WTC11 (cell line): ENCODE measurements around the gene PPP6R3. TPM values are rescaled to one million over a fixed set of nuclear protein-coding genes. Genes with fewer than 3 reads are reported as not detected.
"Not testable (repeated sequence)": the region's sequence is repeated elsewhere in the genome, so short reads cannot be mapped to it uniquely, and the experiment has no call there.

Experiments
- ATAC-seq: fragments of 200-7000 bp; cut with Tn5 transposase; 2 replicates; pipeline ENCODE4 v1.10.0; 2021; ENCODE audit warnings: mild to moderate bottlenecking, moderate library complexity
- CTCF ChIA-PET: fragments of 300-600 bp; sonication (Branson Sonifier 250); formaldehyde crosslinking; loops from one replicate; lab custom pipeline; 2021; ENCODE audit warnings: antibody characterized with exemption; lab: Charles Lee
- POLR2A ChIA-PET: fragments of 350-600 bp; sonication (Branson Sonifier 250); formaldehyde crosslinking; loops from one replicate; lab custom pipeline; 2021; ENCODE audit warnings: antibody characterized with exemption; lab: Charles Lee
- DNase-seq: peaks from one replicate; pipeline ENCODE4 v3.0.0; 2021; ENCODE audit warnings: low spot score
- H3K27ac Mint-ChIP-seq: 2 replicates; pipeline ENCODE4 v1.8.0; 2021; ENCODE audit warnings: mixed read lengths
- H3K27me3 Mint-ChIP-seq: 2 replicates; pipeline ENCODE4 v1.8.0; 2021; ENCODE audit warnings: low read depth, mild to moderate bottlenecking, moderate library complexity, mixed read lengths
- H3K36me3 Mint-ChIP-seq: 2 replicates; pipeline ENCODE4 v1.8.0; 2021; ENCODE audit warnings: mixed read lengths
- H3K4me1 Mint-ChIP-seq: 2 replicates; pipeline ENCODE4 v1.8.0; 2022; ENCODE audit warnings: mixed read lengths
- H3K4me3 Mint-ChIP-seq: 2 replicates; pipeline ENCODE4 v1.8.0; 2021; ENCODE audit warnings: mild to moderate bottlenecking, moderate library complexity, mixed read lengths
- H3K9me3 Mint-ChIP-seq: 2 replicates; pipeline ENCODE4 v1.8.0; 2021; ENCODE audit warnings: mixed read lengths
- ATF1 ChIP-seq: sonication (generic); formaldehyde crosslinking; IDR thresholded peaks from 2 replicates; pipeline ENCODE4 v1.8.1; 2023; ENCODE audit warnings: mild to moderate bottlenecking, moderate library complexity, missing genetic modification reagents
- FOXK1 ChIP-seq: sonication (generic); formaldehyde crosslinking; IDR thresholded peaks from 2 replicates; pipeline ENCODE4 v1.8.0; 2022; ENCODE audit warnings: mild to moderate bottlenecking, moderate library complexity, missing genetic modification reagents
- GABPB1 ChIP-seq: sonication (generic); formaldehyde crosslinking; IDR thresholded peaks from 2 replicates; pipeline ENCODE4 v1.8.1; 2023; ENCODE audit warnings: mild to moderate bottlenecking, missing genetic modification reagents
- GTF2I ChIP-seq: fragments of 250-450 bp; sonication (Bioruptor Pico); conservative IDR thresholded peaks from 2 replicates; pipeline ENCODE4 v1.4.0; 2021; ENCODE audit warnings: mild to moderate bottlenecking
- NR3C1 ChIP-seq: sonication (generic); formaldehyde crosslinking; conservative IDR thresholded peaks from 2 replicates; pipeline ENCODE4 v1.8.1; 2023; ENCODE audit warnings: low read depth, mild to moderate bottlenecking, missing genetic modification reagents
- PRRX2 ChIP-seq: fragments of 250-450 bp; sonication (Bioruptor Pico); IDR thresholded peaks from 2 replicates; pipeline ENCODE4 v1.8.0; 2021; ENCODE audit warnings: mild to moderate bottlenecking
- SMAD4 ChIP-seq: sonication (generic); formaldehyde crosslinking; IDR thresholded peaks from 2 replicates; pipeline ENCODE4 v1.8.0; 2022; ENCODE audit warnings: mild to moderate bottlenecking, missing genetic modification reagents
- ZNF416 ChIP-seq: fragments of 250-450 bp; sonication (Bioruptor Pico); IDR thresholded peaks from 2 replicates; pipeline ENCODE4 v1.9.0; 2021; ENCODE audit warnings: mild to moderate bottlenecking, inconsistent platforms
- total RNA-seq: library from RNA; stranded (reverse); gene quantifications from 3 replicates; pipeline ENCODE4 v1.2.3, GENCODE V29; 2021
- TF ChIP-seq, protein P1 (sequence below): sonication (generic); formaldehyde crosslinking; IDR thresholded peaks from 2 replicates; pipeline ENCODE4 v1.8.0; 2022; ENCODE audit warnings: mild to moderate bottlenecking, missing genetic modification reagents
- TF ChIP-seq, protein P2 (sequence below): sonication (generic); formaldehyde crosslinking; IDR thresholded peaks from 2 replicates; pipeline ENCODE4 v1.8.1; 2023; ENCODE audit warnings: mild to moderate bottlenecking, missing genetic modification reagents, moderate library complexity
- TF ChIP-seq, protein P3 (sequence below): sonication (generic); formaldehyde crosslinking; IDR thresholded peaks from 2 replicates; pipeline ENCODE4 v1.8.1; 2022; ENCODE audit warnings: missing genetic modification reagents, borderline replicate concordance

Gene PPP6R3
- total RNA-seq, 1 experiment from 2014 or later: 138 TPM

DNA sequence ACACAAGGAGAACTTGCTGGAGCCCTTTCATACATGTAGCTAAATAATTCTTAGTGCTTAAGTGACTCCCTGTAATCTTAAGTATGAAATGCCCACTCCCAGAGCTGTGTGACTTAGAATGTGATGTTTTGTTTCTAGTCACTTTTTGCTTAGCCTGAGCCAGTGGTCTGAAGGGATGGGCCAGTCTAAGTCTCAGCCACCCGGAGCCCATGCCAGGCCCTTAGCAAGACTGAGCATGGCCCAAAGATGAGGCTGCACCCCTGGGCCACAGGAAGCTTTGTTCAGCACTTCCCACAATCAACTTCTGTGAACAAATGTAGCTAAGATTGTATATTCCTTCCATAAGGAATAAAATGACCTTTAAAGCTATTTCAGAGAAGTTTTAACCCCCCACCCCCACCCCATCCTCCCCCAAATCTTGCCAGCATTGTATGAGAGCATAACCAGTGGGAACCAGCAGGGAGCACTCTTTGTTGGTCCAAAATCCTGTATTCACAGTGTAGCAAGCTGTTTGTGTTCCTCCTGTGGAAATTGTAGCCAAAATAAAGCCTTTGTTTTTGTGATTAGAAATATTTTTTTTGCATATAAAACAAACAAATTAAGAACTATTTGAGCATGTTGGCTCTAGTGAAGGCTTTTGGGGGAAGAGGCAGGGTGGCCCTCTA is 150.0 kb downstream of the PPP6R3 start (continued):
- TF ChIP-seq, protein P1, sequence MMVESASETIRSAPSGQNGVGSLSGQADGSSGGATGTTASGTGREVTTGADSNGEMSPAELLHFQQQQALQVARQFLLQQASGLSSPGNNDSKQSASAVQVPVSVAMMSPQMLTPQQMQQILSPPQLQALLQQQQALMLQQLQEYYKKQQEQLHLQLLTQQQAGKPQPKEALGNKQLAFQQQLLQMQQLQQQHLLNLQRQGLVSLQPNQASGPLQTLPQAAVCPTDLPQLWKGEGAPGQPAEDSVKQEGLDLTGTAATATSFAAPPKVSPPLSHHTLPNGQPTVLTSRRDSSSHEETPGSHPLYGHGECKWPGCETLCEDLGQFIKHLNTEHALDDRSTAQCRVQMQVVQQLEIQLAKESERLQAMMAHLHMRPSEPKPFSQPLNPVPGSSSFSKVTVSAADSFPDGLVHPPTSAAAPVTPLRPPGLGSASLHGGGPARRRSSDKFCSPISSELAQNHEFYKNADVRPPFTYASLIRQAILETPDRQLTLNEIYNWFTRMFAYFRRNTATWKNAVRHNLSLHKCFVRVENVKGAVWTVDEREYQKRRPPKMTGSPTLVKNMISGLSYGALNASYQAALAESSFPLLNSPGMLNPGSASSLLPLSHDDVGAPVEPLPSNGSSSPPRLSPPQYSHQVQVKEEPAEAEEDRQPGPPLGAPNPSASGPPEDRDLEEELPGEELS (CRISPR knock-in tag): no peak
- no peak for TF ChIP-seq FOXK1 (CRISPR knock-in tag)
- TF ChIP-seq GTF2I (CRISPR knock-in tag): no peak
- no peak for TF ChIP-seq ZNF416

DNA sequence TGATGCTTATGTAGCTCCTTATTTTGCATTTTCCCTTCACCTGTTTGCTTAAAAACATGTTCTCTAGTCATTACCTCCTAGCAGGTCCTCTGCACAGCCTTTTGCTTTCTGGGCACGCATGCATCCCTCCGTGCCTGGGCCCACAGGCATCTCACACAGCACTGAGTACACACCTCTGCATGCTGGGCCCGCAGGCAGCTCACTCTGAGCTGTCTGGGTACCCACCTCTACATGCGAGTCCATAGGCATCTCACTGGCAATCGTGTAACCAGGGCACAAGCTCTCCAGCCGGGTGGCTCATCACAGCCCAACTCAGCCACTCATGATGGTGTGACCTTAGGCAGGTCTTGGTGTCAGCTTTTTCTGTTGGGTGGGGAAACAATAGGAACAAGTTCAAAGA is 155.1 kb downstream of the PPP6R3 start:
- CTCF ChIA-PET: interaction anchor here (1.6 kb wide), 1 partner anchor 17 kb away, joined by 6 read pairs; no protein-coding TSS in a partner anchor

DNA sequence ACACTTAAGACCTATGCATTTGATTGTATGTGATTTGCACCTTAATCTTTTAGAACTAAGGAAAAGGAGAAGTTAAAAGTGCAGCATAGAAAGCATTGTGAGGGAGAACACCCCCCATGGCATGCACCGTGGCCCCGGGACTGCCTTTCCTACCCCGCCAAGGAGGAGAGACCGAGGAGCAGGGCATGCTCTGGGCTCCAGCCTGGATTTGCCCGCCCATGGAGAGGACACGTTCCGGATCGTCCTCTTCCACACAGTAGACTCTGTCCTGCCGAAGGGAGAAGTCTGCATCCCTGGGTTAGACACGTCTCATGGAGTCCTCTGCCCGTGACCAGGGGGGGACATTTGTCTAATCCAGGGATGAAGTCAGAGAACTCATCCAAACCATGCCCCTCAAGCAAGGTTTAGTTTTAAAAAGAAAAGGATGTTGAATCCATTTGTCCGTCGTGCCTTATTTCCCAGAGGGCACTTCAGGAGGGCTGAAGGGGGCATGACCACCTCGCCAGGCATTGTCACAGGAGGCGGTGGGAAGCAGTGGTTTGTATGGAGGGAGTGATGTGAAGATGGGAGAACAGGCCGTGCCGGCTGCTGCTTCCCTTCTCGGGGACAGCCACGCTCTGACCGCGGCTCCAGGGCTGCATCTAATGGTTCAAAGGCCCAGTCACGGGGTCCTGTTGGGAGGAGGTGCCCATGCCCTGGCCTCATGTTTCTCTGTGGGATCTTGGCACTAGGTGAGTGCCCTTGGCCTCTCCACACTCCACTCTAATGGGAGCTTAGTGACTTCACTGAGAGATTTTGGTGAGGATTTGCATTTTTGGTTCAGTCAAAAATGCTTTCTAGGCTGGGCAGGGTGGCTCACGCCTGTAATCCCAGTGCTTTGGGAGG is 157.6 kb downstream of the PPP6R3 start:
- ChIA-PET CTCF (interaction anchor here (0.7 kb wide), 1 partner anchor 337 kb away, joined by 3 read pairs; no protein-coding TSS in a partner anchor), POLR2A (no interaction called here)
- ATAC-seq: peak; percentile 34
- Mint-ChIP-seq H3K4me1 (no peaks in the 10 kb centered on the region), H3K27me3 (peaks cover 3% of the 10 kb centered on the region; the same call in 1 of the 2 replicates), H3K27ac (no peak overlapping the region), H3K36me3 (peaks cover 62% of the 10 kb centered on the region), H3K9me3 (peaks cover 44% of the 10 kb centered on the region), H3K4me3 (no peak overlapping the region)
- no peak for DNase-seq
- TF ChIP-seq, protein P2, sequence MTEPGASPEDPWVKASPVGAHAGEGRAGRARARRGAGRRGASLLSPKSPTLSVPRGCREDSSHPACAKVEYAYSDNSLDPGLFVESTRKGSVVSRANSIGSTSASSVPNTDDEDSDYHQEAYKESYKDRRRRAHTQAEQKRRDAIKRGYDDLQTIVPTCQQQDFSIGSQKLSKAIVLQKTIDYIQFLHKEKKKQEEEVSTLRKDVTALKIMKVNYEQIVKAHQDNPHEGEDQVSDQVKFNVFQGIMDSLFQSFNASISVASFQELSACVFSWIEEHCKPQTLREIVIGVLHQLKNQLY (CRISPR knock-in tag): no peak

More for the DNA sequence above, 155.1 kb downstream of the PPP6R3 start:
- ATAC-seq (no peak), DNase-seq (no peak)
- TF ChIP-seq, protein P3, sequence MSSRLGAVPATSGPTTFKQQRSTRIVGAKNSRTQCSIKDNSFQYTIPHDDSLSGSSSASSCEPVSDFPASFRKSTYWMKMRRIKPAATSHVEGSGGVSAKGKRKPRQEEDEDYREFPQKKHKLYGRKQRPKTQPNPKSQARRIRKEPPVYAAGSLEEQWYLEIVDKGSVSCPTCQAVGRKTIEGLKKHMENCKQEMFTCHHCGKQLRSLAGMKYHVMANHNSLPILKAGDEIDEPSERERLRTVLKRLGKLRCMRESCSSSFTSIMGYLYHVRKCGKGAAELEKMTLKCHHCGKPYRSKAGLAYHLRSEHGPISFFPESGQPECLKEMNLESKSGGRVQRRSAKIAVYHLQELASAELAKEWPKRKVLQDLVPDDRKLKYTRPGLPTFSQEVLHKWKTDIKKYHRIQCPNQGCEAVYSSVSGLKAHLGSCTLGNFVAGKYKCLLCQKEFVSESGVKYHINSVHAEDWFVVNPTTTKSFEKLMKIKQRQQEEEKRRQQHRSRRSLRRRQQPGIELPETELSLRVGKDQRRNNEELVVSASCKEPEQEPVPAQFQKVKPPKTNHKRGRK (CRISPR knock-in tag): no peak
- 0 out of 2 replicates have a peak, but pooled peaks have one; percentile 42 for TF ChIP-seq SMAD4
- Mint-ChIP-seq H3K4me1 (no peaks in the 10 kb centered on the region), H3K27me3 (no peaks in the 10 kb centered on the region), H3K36me3 (peaks cover 69% of the 10 kb centered on the region), H3K27ac (peak overlapping the region; percentile 60; the same call in 1 of the 2 replicates), H3K4me3 (no peak overlapping the region), H3K9me3 (peaks cover 23% of the 10 kb centered on the region)
- POLR2A ChIA-PET: interaction anchor here (0.8 kb wide), 1 partner anchor 17 kb away, joined by 3 read pairs; no protein-coding TSS in a partner anchor

DNA sequence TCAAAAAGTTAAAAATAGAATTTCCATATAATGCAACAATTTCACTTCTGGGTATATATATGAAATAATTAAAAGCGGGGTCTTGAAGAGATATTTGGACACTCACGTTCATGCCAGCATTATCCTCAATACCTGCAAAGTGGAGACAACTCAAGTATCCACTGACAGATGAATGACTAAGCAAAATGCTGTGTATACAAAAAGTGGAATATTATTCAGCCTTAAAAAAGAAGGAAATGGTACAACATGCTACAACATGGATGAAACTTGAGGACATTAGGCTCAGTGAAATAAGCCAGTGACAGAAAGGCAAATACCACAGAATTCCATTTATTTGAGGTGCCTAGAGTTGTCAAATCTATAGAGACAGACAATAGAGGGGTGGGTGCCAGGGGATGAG is 161.3 kb downstream of the PPP6R3 start:
- Mint-ChIP-seq H3K4me1 (no peaks in the 10 kb centered on the region), H3K27me3 (peaks cover 14% of the 10 kb centered on the region), H3K9me3 (peaks cover 55% of the 10 kb centered on the region), H3K36me3 (peaks cover 46% of the 10 kb centered on the region), H3K27ac (no peak overlapping the region), H3K4me3 (no peak overlapping the region)
- DNase-seq (no peak), ATAC-seq (no peak)
- TF ChIP-seq NR3C1 (CRISPR knock-in tag) (no peak), FOXK1 (CRISPR knock-in tag) (no peak), GABPB1 (CRISPR knock-in tag) (no peak), ATF1 (no peak), PRRX2 (no peak)
- CTCF ChIA-PET: no interaction called here
- POLR2A ChIA-PET: no interaction called here

DNA sequence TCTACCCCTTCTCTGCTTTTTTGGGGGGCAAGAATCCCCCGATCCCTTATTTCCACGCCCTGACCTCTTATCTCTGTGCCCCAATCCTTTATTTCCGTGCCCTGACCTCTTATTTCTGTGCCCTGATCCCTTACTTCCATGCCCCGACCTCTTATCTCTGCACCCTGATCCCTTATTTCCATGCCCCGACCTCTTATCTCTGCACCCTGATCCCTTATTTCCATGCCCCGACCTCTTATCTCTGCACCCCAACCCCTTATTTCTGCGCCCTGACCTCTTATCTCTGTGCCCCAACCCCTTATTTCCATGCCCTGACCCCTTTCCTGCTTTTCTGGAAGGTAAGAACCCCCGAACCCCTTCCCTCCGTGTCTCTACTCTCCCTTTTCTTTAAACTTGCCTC is 163.2 kb downstream of the PPP6R3 start:
- CTCF ChIA-PET, DNase-seq: not testable (repeated sequence)

DNA sequence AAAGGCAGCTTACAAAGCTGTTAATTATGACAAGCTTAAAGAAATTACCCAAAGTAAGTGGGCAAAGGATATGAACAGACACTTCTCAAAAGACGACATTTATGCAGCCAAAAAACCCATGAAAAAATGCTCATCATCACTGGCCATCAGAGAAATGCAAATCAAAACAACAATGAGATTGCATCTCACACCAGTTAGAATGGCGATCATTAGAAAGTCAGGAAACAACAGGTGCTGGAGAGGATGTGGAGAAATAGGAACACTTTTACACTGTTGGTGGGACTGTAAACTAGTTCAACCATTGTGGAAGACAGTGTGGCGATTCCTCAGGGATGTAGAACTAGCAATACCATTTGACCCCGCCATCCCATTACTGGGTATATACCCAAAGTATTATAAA is 164.5 kb downstream of the PPP6R3 start:
- CTCF ChIA-PET, H3K27ac Mint-ChIP-seq, POLR2A ChIA-PET, H3K4me1 Mint-ChIP-seq, H3K4me3 Mint-ChIP-seq, DNase-seq, ATAC-seq: not testable (repeated sequence)
- Mint-ChIP-seq H3K9me3 (peaks cover 41% of the 10 kb centered on the region), H3K36me3 (peaks cover 34% of the 10 kb centered on the region), H3K27me3 (peaks cover 14% of the 10 kb centered on the region)

More for the DNA sequence above, 163.2 kb downstream of the PPP6R3 start:
- ATAC-seq, H3K27ac Mint-ChIP-seq, POLR2A ChIA-PET, H3K4me1 Mint-ChIP-seq, H3K4me3 Mint-ChIP-seq: not testable (repeated sequence)
- peaks cover 34% of the 10 kb centered on the region for H3K36me3 Mint-ChIP-seq
- peaks cover 14% of the 10 kb centered on the region for H3K27me3 Mint-ChIP-seq
- peaks cover 41% of the 10 kb centered on the region for H3K9me3 Mint-ChIP-seq

DNA sequence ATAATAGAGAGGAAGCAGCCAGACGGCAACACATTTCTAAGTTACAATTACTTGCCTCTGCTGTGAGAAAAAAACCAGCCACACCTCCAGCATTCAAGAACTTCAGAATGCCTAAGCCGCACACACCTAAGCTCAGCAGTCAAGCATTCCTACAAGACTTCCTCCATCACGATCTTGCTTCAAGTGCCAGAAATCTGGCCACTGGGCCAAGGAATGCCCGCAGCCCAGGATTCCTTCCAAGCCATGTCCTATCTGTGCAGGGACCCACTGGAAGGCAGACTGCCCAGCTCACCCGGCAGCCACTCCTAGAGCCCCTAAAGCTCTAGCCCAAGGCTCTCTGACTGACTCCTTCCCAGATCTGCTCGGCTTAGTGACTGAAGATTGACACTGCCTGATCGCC is 165.7 kb downstream of the PPP6R3 start:
- Mint-ChIP-seq H3K9me3 (peaks cover 36% of the 10 kb centered on the region), H3K36me3 (peaks cover 34% of the 10 kb centered on the region), H3K27me3 (peaks cover 14% of the 10 kb centered on the region)
- DNase-seq, H3K4me3 Mint-ChIP-seq, H3K4me1 Mint-ChIP-seq, ATAC-seq, POLR2A ChIA-PET, CTCF ChIA-PET, H3K27ac Mint-ChIP-seq: not testable (repeated sequence)

DNA sequence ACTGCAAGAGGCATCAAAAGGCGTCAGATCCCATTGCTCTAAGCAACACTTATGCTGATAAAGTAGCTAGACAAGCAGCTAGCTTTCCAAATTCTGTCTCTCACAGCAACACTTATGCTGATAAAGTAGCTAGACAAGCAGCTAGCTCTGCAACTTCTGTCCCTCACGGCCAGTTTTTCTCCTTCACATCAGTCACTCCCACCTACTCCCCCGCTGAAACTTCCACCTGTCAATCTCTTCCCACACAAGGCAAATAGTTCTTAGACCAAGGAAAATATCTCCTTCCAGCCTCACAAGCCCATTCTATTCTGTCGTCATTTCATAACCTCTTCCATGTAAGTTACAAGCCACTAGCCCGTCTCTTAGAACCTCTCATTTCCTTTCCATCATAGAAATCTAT is 168.3 kb downstream of the PPP6R3 start:
- ATAC-seq: not testable (repeated sequence)

More for the DNA sequence above, 168.3 kb downstream of the PPP6R3 start:
- DNase-seq, H3K4me3 Mint-ChIP-seq, H3K4me1 Mint-ChIP-seq, CTCF ChIA-PET, POLR2A ChIA-PET, H3K27ac Mint-ChIP-seq, H3K27me3 Mint-ChIP-seq: not testable (repeated sequence)
- Mint-ChIP-seq H3K36me3 (peaks cover 13% of the 10 kb centered on the region), H3K9me3 (peaks cover 13% of the 10 kb centered on the region)
